ELF-1 (cell line): ENCODE measurements around the gene RBM41.
A peak's percentile ranks its signal among the peaks of the same experiment; 100 is the strongest.

Experiments used
- DNase-seq: peaks from one replicate; pipeline ENCODE4 v3.0.0-alpha.2; 2016; ENCODE audit warnings: low read depth, low spot score

Gene RBM41

DNA sequence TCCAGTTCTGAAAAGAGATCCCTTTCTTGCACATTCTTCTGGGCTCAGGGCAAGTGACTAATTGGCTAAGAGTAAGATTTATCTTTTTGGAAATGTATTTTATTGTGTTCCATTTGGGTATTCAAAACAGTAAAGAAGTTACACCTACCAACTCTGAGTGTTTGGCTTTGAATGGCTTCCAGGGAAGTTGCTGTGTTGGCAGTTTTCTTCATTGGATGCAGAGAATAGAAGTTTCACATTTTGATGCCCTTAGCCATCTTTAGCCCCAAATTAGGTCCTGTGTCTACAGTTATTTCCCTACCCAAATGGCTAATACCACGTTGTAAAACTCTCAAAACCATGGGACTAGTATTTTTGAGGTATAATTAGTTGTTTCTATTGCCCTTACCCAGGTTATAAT, 88.9 kb downstream of the RBM41 start:
- no peak for DNase-seq

DNA sequence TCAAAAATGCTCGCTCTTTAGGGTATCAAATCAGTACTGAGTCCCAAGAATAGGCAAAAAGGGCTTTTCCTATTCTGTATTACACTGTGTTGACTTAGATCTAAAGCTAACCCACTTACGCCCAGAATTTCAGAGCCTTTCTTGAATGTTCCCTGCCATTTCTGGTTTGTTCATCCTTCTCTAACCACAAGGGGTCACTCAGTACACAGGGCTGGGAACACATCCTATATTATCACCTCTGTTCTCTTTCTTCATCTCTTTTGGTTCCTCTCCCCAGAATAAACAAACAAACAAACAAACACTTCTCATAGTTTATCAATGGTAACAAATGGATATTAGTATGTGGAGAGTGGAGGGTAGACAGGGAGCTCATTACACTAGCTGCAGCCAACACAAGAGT, 93.1 kb downstream of the RBM41 start:
- peak; percentile 25 for DNase-seq

DNA sequence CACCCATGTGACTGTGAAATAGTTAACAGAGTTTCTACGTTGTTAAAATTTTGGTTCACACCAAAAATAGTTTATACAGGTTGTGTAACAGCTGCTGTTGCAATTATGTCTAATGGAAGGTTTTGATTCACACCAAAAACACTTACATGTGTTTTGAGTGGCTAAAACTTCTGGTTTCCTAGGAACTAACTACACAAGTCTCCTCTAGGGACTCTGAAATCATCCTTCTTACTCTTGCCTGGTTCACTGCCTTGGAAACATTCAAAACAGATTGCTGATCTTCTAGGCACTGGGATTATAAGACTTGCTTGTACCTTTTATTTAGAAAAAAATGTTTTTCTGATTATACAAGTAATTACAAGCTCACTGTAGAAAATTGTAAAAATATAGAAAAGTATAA, 103.7 kb downstream of the RBM41 start:
- DNase-seq = no peak
